Brain microvascular endothelial cell (primary cell): Measurements from ENCODE around the gene ZNF362.

Experiments used
- DNase-seq: peaks from one replicate; pipeline ENCODE4 v3.0.0-alpha.2; 2020
- H3K27ac ChIP-seq: fragments of 250-450 bp; sonication (Bioruptor Pico); 2 replicates; pipeline ENCODE4 v1.5.1; 2020; ENCODE audit warnings: mild to moderate bottlenecking, moderate library complexity
- H3K27me3 ChIP-seq: fragments of 250-450 bp; sonication (Bioruptor Pico); replicated peaks from 2 replicates; pipeline ENCODE4 v1.5.1; 2020; ENCODE audit warnings: mild to moderate bottlenecking
- H3K36me3 ChIP-seq: fragments of 250-450 bp; sonication (Bioruptor Pico); replicated peaks from 2 replicates; pipeline ENCODE4 v1.5.1; 2020; ENCODE audit warnings: mild to moderate bottlenecking
- H3K4me3 ChIP-seq: 2 replicates; pipeline ENCODE4 v1.5.1; 2011; ENCODE audit warnings: low read depth, mild to moderate bottlenecking, control low read depth, low read length, moderate library complexity
- in situ Hi-C: cut with HindIII; loops from 2 replicates; pipeline ENCODE4 v1.10.0; 2017; ENCODE audit warnings: low sequenced_read_pairs, low pct_ligation_motif_present
- TF ChIP-seq, protein P1 (sequence below): IDR thresholded peaks from 2 replicates; pipeline ENCODE4 v1.5.1; 2011; ENCODE audit warnings: low read depth, mild to moderate bottlenecking, moderate library complexity, low read length, control low read depth, inconsistent platforms; ENCODE audit errors: missing control alignments

Gene ZNF362

GRCh38 chr1:33316601-33317000 is 60.3 kb downstream of the ZNF362 start:
- H3K36me3 ChIP-seq: no peaks in the 10 kb centered on the region
- DNase-seq: no peak
- H3K4me3 ChIP-seq: no peak overlapping the region
- H3K27me3 ChIP-seq: no peaks in the 10 kb centered on the region
- in situ Hi-C loops: no loop called here
- TF ChIP-seq, protein P1, sequence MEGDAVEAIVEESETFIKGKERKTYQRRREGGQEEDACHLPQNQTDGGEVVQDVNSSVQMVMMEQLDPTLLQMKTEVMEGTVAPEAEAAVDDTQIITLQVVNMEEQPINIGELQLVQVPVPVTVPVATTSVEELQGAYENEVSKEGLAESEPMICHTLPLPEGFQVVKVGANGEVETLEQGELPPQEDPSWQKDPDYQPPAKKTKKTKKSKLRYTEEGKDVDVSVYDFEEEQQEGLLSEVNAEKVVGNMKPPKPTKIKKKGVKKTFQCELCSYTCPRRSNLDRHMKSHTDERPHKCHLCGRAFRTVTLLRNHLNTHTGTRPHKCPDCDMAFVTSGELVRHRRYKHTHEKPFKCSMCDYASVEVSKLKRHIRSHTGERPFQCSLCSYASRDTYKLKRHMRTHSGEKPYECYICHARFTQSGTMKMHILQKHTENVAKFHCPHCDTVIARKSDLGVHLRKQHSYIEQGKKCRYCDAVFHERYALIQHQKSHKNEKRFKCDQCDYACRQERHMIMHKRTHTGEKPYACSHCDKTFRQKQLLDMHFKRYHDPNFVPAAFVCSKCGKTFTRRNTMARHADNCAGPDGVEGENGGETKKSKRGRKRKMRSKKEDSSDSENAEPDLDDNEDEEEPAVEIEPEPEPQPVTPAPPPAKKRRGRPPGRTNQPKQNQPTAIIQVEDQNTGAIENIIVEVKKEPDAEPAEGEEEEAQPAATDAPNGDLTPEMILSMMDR: no peak
- no peak overlapping the region for H3K27ac ChIP-seq

- TF ChIP-seq, protein P1: no peak
- Histone ChIP-seq H3K4me3 (no peak overlapping the region), H3K27ac (no peak overlapping the region), H3K36me3 (no peaks in the 10 kb centered on the region), H3K27me3 (no peaks in the 10 kb centered on the region)
- no peak for DNase-seq
- in situ Hi-C loops: no loop called here
These were observed 61.1 kb downstream of the ZNF362 start for GRCh38 chr1:33317354-33317753.

DNA sequence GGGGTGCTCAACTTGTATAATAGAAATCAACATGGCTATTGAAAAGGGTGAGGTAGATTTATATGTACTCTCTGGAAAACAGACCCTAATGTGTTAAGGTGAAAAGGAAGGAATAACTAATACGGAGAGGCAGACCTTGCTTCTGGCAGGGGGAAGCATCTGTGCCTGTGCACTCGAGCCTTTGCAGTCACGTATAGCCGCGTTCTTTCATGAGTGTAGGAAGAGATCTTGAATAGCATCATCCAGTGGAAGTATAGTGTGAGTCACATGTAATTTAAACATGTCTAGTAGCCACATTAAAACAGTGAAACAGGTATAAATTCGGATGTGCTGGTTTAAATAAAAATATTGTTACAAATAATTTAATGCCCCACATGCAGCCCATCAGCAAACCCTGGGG is 61.7 kb downstream of the ZNF362 start:
- no peak overlapping the region for H3K4me3 ChIP-seq
- no peaks in the 10 kb centered on the region for H3K27me3 ChIP-seq
- H3K36me3 ChIP-seq: peaks cover 5% of the 10 kb centered on the region
- in situ Hi-C loops: no loop called here
- DNase-seq: no peak
- H3K27ac ChIP-seq: no peak overlapping the region
- TF ChIP-seq, protein P1: no peak

DNA sequence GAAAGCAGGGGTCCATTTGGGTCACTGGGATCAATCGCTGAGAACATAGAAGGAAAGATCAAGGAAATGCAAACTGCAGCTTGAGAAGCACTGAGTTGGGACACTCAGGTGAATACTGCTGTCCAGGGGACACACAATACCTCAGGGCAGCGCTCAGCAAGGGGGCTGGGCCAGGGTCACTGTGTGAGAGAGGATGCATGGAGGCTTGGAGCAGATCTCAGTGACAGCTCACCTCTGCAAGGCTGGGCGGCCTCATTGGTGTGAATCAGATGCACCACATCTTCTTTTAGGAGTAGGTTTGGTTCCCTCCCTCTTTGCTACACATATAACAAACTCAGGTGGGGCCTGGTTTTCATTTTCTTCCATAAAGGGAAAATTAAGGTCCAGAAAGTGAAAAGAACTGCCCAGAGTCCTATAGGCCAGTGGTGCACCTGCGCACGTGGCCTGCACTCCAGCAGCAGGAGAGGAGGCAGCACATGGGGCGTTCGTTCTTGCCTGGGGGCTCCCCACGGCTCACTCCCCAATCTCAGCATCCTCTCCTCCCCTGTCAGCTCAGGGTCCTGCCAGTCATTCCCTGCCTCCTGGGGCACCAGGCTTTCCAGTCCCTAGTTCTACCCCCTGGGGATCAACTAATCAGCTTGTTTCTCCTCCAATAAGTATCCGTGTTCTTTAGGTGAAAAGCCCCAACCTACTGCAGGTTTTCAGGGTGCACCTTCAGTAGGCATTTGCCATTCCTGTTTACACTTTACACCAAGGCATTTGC is 63.1 kb downstream of the ZNF362 start:
- TF ChIP-seq, protein P1: no peak
- no peak for DNase-seq
- in situ Hi-C loops: no loop called here
- Histone ChIP-seq H3K27ac (no peak overlapping the region), H3K27me3 (no peaks in the 10 kb centered on the region), H3K4me3 (no peak overlapping the region), H3K36me3 (peaks cover 20% of the 10 kb centered on the region)

DNA sequence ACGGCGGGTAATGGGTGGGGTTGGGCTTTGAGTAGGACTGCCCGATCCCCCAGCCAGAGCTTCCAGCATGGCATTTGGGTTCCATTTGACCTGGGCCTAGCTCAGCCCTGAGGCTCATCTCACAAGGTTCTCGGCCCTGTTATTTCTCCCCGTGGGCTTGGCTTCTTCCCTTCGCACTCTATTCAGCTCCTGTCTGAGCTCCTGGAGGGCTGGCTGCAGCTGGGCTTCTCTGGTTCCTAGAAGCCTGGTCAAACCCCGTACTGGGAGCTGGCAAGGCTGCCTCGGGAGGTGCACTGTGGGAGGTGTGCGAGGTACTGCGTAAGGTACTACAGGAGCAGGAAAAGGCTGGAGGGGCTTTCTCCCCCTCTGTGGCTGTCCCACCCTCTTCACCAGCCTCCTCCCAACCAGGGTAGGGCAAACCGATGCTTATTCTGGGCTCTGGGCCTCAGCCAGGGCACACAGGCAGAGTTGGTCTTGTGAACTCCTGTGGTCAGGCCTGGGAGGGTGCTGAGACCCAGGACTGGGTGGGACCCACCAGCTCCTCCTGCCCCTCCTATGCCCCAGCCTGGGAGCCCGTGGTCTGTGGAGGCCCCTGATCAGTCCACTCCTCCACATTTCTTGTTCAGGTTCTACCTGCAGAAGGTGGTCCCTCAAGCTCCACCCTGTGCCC is 63.8 kb downstream of the ZNF362 start:
- no peak for DNase-seq
- Histone ChIP-seq H3K4me3 (no peak overlapping the region), H3K36me3 (peaks cover 27% of the 10 kb centered on the region), H3K27ac (no peak overlapping the region), H3K27me3 (no peaks in the 10 kb centered on the region)
- in situ Hi-C loops: no loop called here
- TF ChIP-seq, protein P1: no peak
